Spleen (tissue), 11 donors: ENCODE measurements around the gene RAD51D. TPM values are rescaled to one million over a fixed set of nuclear protein-coding genes. Genes with fewer than 3 reads are reported as not detected.

Experiments
- DNase-seq: peaks from one replicate; pipeline ENCODE4 v3.0.0-alpha.2; 2020
- H3K27ac ChIP-seq, 8 donors: fragments of 200-600 bp; sonication (generic) in 7 of 8; 1 replicate in 4 of 8; 2 replicates in 4 of 8; pipeline versions ENCODE4 v1.5.0 to v1.8.0; 2016 to 2021; ENCODE audit warnings: inconsistent platforms in 4 of 8, mild to moderate bottlenecking in 4 of 8, moderate library complexity in 1 of 8
- H3K27me3 ChIP-seq, 7 donors: fragments of 200-600 bp; sonication (generic) in 6 of 7; replicated peaks in 1 of 7; 1 replicate in 4 of 7; 2 replicates in 3 of 7; pipeline versions ENCODE4 v1.5.0 to v1.8.0; 2016 to 2021; ENCODE audit warnings: inconsistent platforms in 3 of 7, mild to moderate bottlenecking in 1 of 7
- H3K36me3 ChIP-seq, 6 donors: fragments of 200-600 bp; sonication (generic) in 5 of 6; 1 replicate in 4 of 6; 2 replicates in 2 of 6; pipeline versions ENCODE4 v1.5.0 to v1.8.0; 2016 to 2021; ENCODE audit warnings: inconsistent platforms in 2 of 6
- H3K4me1 ChIP-seq, 6 donors: fragments of 200-600 bp; sonication (generic) in 5 of 6; 1 replicate in 3 of 6; 2 replicates in 3 of 6; pipeline versions ENCODE4 v1.5.0 to v1.8.0; 2016 to 2021; ENCODE audit warnings: inconsistent platforms in 3 of 6
- H3K4me3 ChIP-seq, 8 donors: fragments of 200-600 bp; sonication (generic) in 7 of 8; 1 replicate in 4 of 8; 2 replicates in 4 of 8; pipeline versions ENCODE4 v1.5.0 to v1.8.0; 2016 to 2021; ENCODE audit warnings: inconsistent platforms in 4 of 8, mild to moderate bottlenecking in 4 of 8, moderate library complexity in 2 of 8
- H3K9me3 ChIP-seq, 8 donors: fragments of 200-600 bp; sonication (generic) in 7 of 8; 1 replicate in 4 of 8; 2 replicates in 4 of 8; pipeline versions ENCODE4 v1.5.0 to v1.8.0; 2016 to 2021; ENCODE audit warnings: inconsistent platforms in 4 of 8
- CTCF ChIP-seq, 11 experiments: fragments of 200-600 bp in 7 of 11; fragments of 450-650 bp in 4 of 11; sonication (generic) in 4 of 11; IDR thresholded peaks in 8 of 11; conservative IDR thresholded peaks in 3 of 11; 1 replicate in 7 of 11; 2 replicates in 4 of 11; pipeline versions ENCODE4 v1.4.0 to v1.8.0; 2016 to 2021; ENCODE audit warnings: antibody characterized with exemption in 11 of 11, inconsistent platforms in 4 of 11, mild to moderate bottlenecking in 1 of 11
- POLR2A ChIP-seq, 3 donors: fragments of 450-650 bp; IDR thresholded peaks; one replicate each; pipeline ENCODE4 v1.5.1; 2017; ENCODE audit warnings: antibody characterized with exemption in 3 of 3, mild to moderate bottlenecking in 1 of 3
- POLR2AphosphoS5 ChIP-seq, 3 donors: sonication (generic); formaldehyde crosslinking; IDR thresholded peaks; one replicate each; pipeline ENCODE4 v1.5.1; 2017; ENCODE audit warnings: antibody characterized with exemption in 3 of 3
- WGBS, 5 donors: extraction: QIAGEN DNeasy Blood & Tissue Kit in 3 of 5; methylation state at CpG; one replicate each; pipeline versions ENCODE4 v1.1.5 to v1.1.7; 2013 to 2018; 5-methylcytosine and 5-hydroxymethylcytosine counted together
- intact Hi-C: fragments of 100-400 bp; cut with DNase I; formaldehyde crosslinking; loops from one replicate; pipeline ENCODE4 v1.15.0; 2023; ENCODE audit warnings: low total_unique reads
- polyA plus RNA-seq, 3 donors: library from polyadenylated mRNA; stranded (reverse); fragments of 200-250 nt; gene quantifications; one replicate each; pipeline ENCODE4 v1.2.1, GENCODE V29; 2013
- total RNA-seq, 7 donors: library from RNA; depleted of rRNA in 3 of 7; stranded (reverse); fragments of >200 nt in 3 of 7; fragmentation: NEBNext Ultra II Directional in 4 of 7; extraction: Animal tissue kit (Norgen Biotek cat#: 25700) in 4 of 7; gene quantifications; one replicate each; pipeline versions ENCODE4 v1.1.0 to v1.2.1, GENCODE V29; 2016 to 2021
- donor health status: healthy with polysubstance abuse.
- donor health status: DM: no; HTN: no; CAD: no; lungs with moderate emphysema.
- donor health status: DM: no; HTN: no; CAD: no.
- donor health status: Bipolar disorder and iron deficiency.
- donor health status: healthy.
- donor health status: DM: no; HTN: no; CAD: no.
- donor health status: DM: yes; HTN: yes; CAD: no.

Gene RAD51D
- total and polyA plus RNA-seq, 10 donors, result 4.0 to 24.1 (median 14.4) TPM

GRCh38 chr17:35076874-35077273 lies 42.8 kb downstream of the RAD51D start:
- WGBS, 5 donors, result 80 to 94% (median 88%) methylated on average over 1 of the region's 1 CpG
- H3K27ac ChIP-seq, result no peak overlapping the region
- no peak for TF ChIP-seq POLR2A (IDR thresholded peaks at IDR 0.05)
- no peak for TF ChIP-seq CTCF (IDR thresholded peaks at IDR 0.05 in 8 of 11, conservative IDR thresholded peaks at IDR 0.05 in 3 of 11)
- no peak for TF ChIP-seq POLR2AphosphoS5 (IDR thresholded peaks at IDR 0.05)
- H3K4me1 ChIP-seq, result peaks cover 2 to 78% (median 56%) of the 10 kb centered on the region in 6 donors
- no peaks in the 10 kb centered on the region for H3K9me3 ChIP-seq
- no peak for DNase-seq
- H3K4me3 ChIP-seq, result no peak overlapping the region
- no peaks in the 10 kb centered on the region for H3K36me3 ChIP-seq
- H3K27me3 ChIP-seq, result no peaks in the 10 kb centered on the region
- intact Hi-C loops, result no loop called here

GRCh38 chr17:35074711-35075707 lies 44.7 kb downstream of the RAD51D start:
- Histone ChIP-seq H3K27ac (peak overlapping the region in 3 of 8 donors; percentile 47 to 67 (median 57)), H3K27me3 (no peaks in the 10 kb centered on the region), H3K36me3 (peaks cover 0 to 16% (median 0%) of the 10 kb centered on the region in 6 donors), H3K9me3 (no peaks in the 10 kb centered on the region), H3K4me3 (no peak overlapping the region), H3K4me1 (peaks cover 0 to 78% (median 39%) of the 10 kb centered on the region in 6 donors)
- TF ChIP-seq POLR2A (IDR thresholded peaks at IDR 0.05) (no peak), POLR2AphosphoS5 (IDR thresholded peaks at IDR 0.05) (no peak), CTCF (IDR thresholded peaks at IDR 0.05 in 8 of 11, conservative IDR thresholded peaks at IDR 0.05 in 3 of 11) (no peak)
- WGBS, 5 donors, result 66 to 90% (median 73%) methylated on average over 2 of the region's 2 CpGs
- no peak for DNase-seq
- intact Hi-C loops, result no loop called here

- H3K4me1 ChIP-seq, result peaks cover 3 to 79% (median 40%) of the 10 kb centered on the region in 6 donors
- H3K4me3 ChIP-seq, result no peak overlapping the region
- peak overlapping the region in 4 of 8 donors; percentile 47 to 67 (median 61) for H3K27ac ChIP-seq
- H3K27me3 ChIP-seq, result no peaks in the 10 kb centered on the region
- peaks cover 0 to 20% (median 0%) of the 10 kb centered on the region in 6 donors for H3K36me3 ChIP-seq
- WGBS, 5 donors, result 61 to 78% (median 68%) methylated on average over 5 of the region's 5 CpGs
- intact Hi-C loops, result no loop called here
- no peak for TF ChIP-seq POLR2AphosphoS5 (IDR thresholded peaks at IDR 0.05)
- no peak for TF ChIP-seq POLR2A (IDR thresholded peaks at IDR 0.05)
- TF ChIP-seq CTCF (IDR thresholded peaks at IDR 0.05 in 8 of 11, conservative IDR thresholded peaks at IDR 0.05 in 3 of 11), result no peak
- no peak for DNase-seq
- H3K9me3 ChIP-seq, result no peaks in the 10 kb centered on the region
These were observed 45.6 kb downstream of the RAD51D start for GRCh38 chr17:35073991-35074627.
